A549 (cell line): Measurements from ENCODE around the gene FNIP2. TPM values are rescaled to one million over a fixed set of nuclear protein-coding genes. Genes with fewer than 3 reads are reported as not detected.

ENCODE experiments used
- ATAC-seq, 2 experiments: fragments of 200-7000 bp in 1 of 2; fragments of >200 bp in 1 of 2; cut with Nextera tagmentation in 1 of 2; cut with Tn5 transposase in 1 of 2; 3 replicates each; pipeline versions ENCODE4 v1.8.0 to v1.9.1; 2018 to 2020; ENCODE audit warnings: mild to moderate bottlenecking in 1 of 2, moderate library complexity in 1 of 2
- CTCF ChIA-PET: fragments of 300-600 bp; sonication (Branson Sonifier 250); formaldehyde crosslinking; extraction: SDS; loops from one replicate; lab custom pipeline; 2021; ENCODE audit warnings: antibody characterized with exemption, inconsistent platforms; lab: Yijun Ruan, JAX
- POLR2A ChIA-PET: fragments of 350-600 bp; formaldehyde crosslinking; extraction: SDS; loops from one replicate; lab custom pipeline; 2021; ENCODE audit warnings: antibody characterized with exemption, inconsistent platforms; lab: Yijun Ruan, JAX
- DNase-seq, 2 experiments: peaks; one replicate each; pipeline versions ENCODE4 v3.0.0 to v3.0.0-alpha.2; 2011 to 2016; ENCODE audit warnings: low read depth in 1 of 2, low spot score in 1 of 2
- FAIRE-seq: peaks from 2 replicates; lab custom pipeline; 2011; peaks lifted over from hg19 to GRCh38; lab: Jason Lieb, UNC
- H3K27ac ChIP-seq, 2 experiments: fragments of >200 bp; sonication (Bioruptor Twin); formaldehyde crosslinking; 3 replicates each; pipeline ENCODE4 v1.5.1; 2016 to 2017
- H3K4me1 ChIP-seq: fragments of >200 bp; sonication (Bioruptor Twin); formaldehyde crosslinking; 3 replicates; pipeline ENCODE4 v1.6.1; 2016
- H3K4me2 ChIP-seq: fragments of >200 bp; sonication (Bioruptor Twin); formaldehyde crosslinking; 3 replicates; pipeline ENCODE4 v1.6.1; 2016
- H3K4me3 ChIP-seq: fragments of >200 bp; sonication (Bioruptor Twin); formaldehyde crosslinking; 3 replicates; pipeline ENCODE4 v1.5.1; 2016
- H3K9me3 ChIP-seq: fragments of >200 bp; sonication (Bioruptor Twin); formaldehyde crosslinking; 3 replicates; pipeline ENCODE4 v1.6.1; 2016
- BHLHE40 ChIP-seq: IDR thresholded peaks from 2 replicates; pipeline ENCODE4 v1.6.1; 2012; ENCODE audit warnings: low read depth, low read length, inconsistent platforms
- CBX8 ChIP-seq: fragments of 200-600 bp; sonication (generic); IDR thresholded peaks from 2 replicates; pipeline ENCODE4 v1.6.1; 2016
- CEBPB ChIP-seq, 2 experiments: fragments of >200 bp in 1 of 2; sonication (Bioruptor Twin) in 1 of 2; formaldehyde crosslinking in 1 of 2; IDR thresholded peaks; 2 replicates each; pipeline ENCODE4 v1.6.1; 2012 to 2016
- EHF ChIP-seq: fragments of 250-450 bp; sonication (Bioruptor Pico); IDR thresholded peaks from 2 replicates; pipeline ENCODE4 v1.5.0; 2020; ENCODE audit warnings: mild to moderate bottlenecking
- EHMT2 ChIP-seq: fragments of 200-600 bp; sonication (generic); IDR thresholded peaks from 2 replicates; pipeline ENCODE4 v1.6.1; 2016; ENCODE audit warnings: antibody characterized with exemption, low read depth, mild to moderate bottlenecking, moderate library complexity
- EP300 ChIP-seq, 2 experiments: fragments of >200 bp; sonication (Bioruptor Twin); formaldehyde crosslinking; IDR thresholded peaks; 2 replicates in 1 of 2; 3 replicates in 1 of 2; pipeline ENCODE4 v1.6.1; 2016 to 2017
- ESRRA ChIP-seq: fragments of 150-350 bp; IDR thresholded peaks from 2 replicates; pipeline ENCODE4 v1.6.1; 2014; ENCODE audit warnings: mild to moderate bottlenecking, low read length, borderline replicate concordance
- FOSL2 ChIP-seq, 2 experiments: fragments of 450-650 bp in 1 of 2; fragments of >200 bp in 1 of 2; sonication (Bioruptor Twin) in 1 of 2; formaldehyde crosslinking; IDR thresholded peaks; 2 replicates each; pipeline versions ENCODE4 v1.5.0 to v1.6.1; 2016 to 2020; ENCODE audit warnings: mild to moderate bottlenecking in 1 of 2, moderate library complexity in 1 of 2
- HEYL ChIP-seq: fragments of 250-450 bp; sonication (Bioruptor Pico); IDR thresholded peaks from 2 replicates; pipeline ENCODE4 v1.8.0; 2021; ENCODE audit warnings: mild to moderate bottlenecking, moderate library complexity
- HOXA7 ChIP-seq: fragments of 250-450 bp; sonication (Bioruptor Pico); IDR thresholded peaks from 2 replicates; pipeline ENCODE4 v1.5.0; 2020; ENCODE audit warnings: mild to moderate bottlenecking, moderate library complexity
- JUNB ChIP-seq: fragments of >200 bp; sonication (Bioruptor Twin); formaldehyde crosslinking; IDR thresholded peaks from 2 replicates; pipeline ENCODE4 v1.6.1; 2016
- KDM5A ChIP-seq: fragments of 200-600 bp; sonication (generic); IDR thresholded peaks from 2 replicates; pipeline ENCODE4 v1.6.1; 2016; ENCODE audit warnings: antibody characterized with exemption, mild to moderate bottlenecking
- MAZ ChIP-seq: fragments of 150-350 bp; IDR thresholded peaks from 2 replicates; pipeline ENCODE4 v1.6.1; 2014; ENCODE audit warnings: antibody characterized with exemption, low read depth, low read length, borderline replicate concordance
- MYC ChIP-seq: IDR thresholded peaks from 2 replicates; pipeline ENCODE4 v1.6.1; 2012; ENCODE audit warnings: mild to moderate bottlenecking, inconsistent platforms, low read length, improper control_type of control experiment, borderline replicate concordance
- NFE2L2 ChIP-seq: fragments of 150-350 bp; conservative IDR thresholded peaks from 2 replicates; pipeline ENCODE4 v1.6.1; 2014; ENCODE audit warnings: low read length
- POLR2AphosphoS2 ChIP-seq: conservative IDR thresholded peaks from 2 replicates; pipeline ENCODE4 v1.6.1; 2012; ENCODE audit warnings: low read length, improper control_type of control experiment, inconsistent platforms
- RARB ChIP-seq: fragments of 250-450 bp; sonication (Bioruptor Pico); IDR thresholded peaks from 2 replicates; pipeline ENCODE4 v1.8.0; 2021; ENCODE audit warnings: mild to moderate bottlenecking, moderate library complexity
- RCOR1 ChIP-seq: fragments of 150-350 bp; IDR thresholded peaks from 2 replicates; pipeline ENCODE4 v1.6.1; 2014; ENCODE audit warnings: antibody characterized with exemption, low read length, low read depth
- RFX5 ChIP-seq: fragments of 450-650 bp; IDR thresholded peaks from 2 replicates; pipeline ENCODE4 v1.7.1; 2014; ENCODE audit warnings: antibody characterized with exemption, mild to moderate bottlenecking, moderate library complexity
- TP53 ChIP-seq: fragments of 250-450 bp; sonication (Bioruptor Pico); IDR thresholded peaks from 2 replicates; pipeline ENCODE4 v1.5.0; 2021; ENCODE audit warnings: mild to moderate bottlenecking, moderate library complexity
- ZSCAN20 ChIP-seq: fragments of 250-450 bp; sonication (Bioruptor Pico); IDR thresholded peaks from 2 replicates; pipeline ENCODE4 v1.8.0; 2022; ENCODE audit warnings: mild to moderate bottlenecking, moderate library complexity
- WGBS: methylation state at CpG from one replicate; pipeline ENCODE4 v1.1.6; 2017; ENCODE audit errors: missing lambda C conversion rate; 5-methylcytosine and 5-hydroxymethylcytosine counted together
- polyA plus RNA-seq, 4 experiments: library from polyadenylated mRNA; depleted of rRNA in 3 of 4; stranded (reverse); fragments of >200 nt; fragmentation: RNase III in 1 of 4; extraction: RNeasy Plus Mini Kit Qiagen cat#74134 plus additional on column Dnase treatment in 1 of 4; gene quantifications; 2 replicates in 3 of 4; 3 replicates in 1 of 4; pipeline ENCODE4 v1.2.3, GENCODE V29; 2011 to 2017
- TF ChIP-seq, protein P1 (sequence below): fragments of >200 bp; sonication (Bioruptor Twin); formaldehyde crosslinking; IDR thresholded peaks from 3 replicates; pipeline ENCODE4 v1.5.1; 2016
- TF ChIP-seq, protein P2 (sequence below): fragments of 150-350 bp; IDR thresholded peaks from 2 replicates; pipeline ENCODE4 v1.6.1; 2014; ENCODE audit warnings: low read depth, mild to moderate bottlenecking, low read length
- TF ChIP-seq, protein P3 (sequence below): fragments of 200-600 bp; sonication (generic); IDR thresholded peaks from 2 replicates; pipeline ENCODE4 v1.6.1; 2016; ENCODE audit warnings: antibody characterized with exemption, mild to moderate bottlenecking, moderate library complexity
- TF ChIP-seq, protein P4 (sequence below): IDR thresholded peaks from 2 replicates; pipeline ENCODE4 v1.6.1; 2012

FNIP2 gene
- polyA plus RNA-seq, 2 of the 4 experiments (the other 2 are of a cell fraction): 2.0 to 2.5 TPM

DNA sequence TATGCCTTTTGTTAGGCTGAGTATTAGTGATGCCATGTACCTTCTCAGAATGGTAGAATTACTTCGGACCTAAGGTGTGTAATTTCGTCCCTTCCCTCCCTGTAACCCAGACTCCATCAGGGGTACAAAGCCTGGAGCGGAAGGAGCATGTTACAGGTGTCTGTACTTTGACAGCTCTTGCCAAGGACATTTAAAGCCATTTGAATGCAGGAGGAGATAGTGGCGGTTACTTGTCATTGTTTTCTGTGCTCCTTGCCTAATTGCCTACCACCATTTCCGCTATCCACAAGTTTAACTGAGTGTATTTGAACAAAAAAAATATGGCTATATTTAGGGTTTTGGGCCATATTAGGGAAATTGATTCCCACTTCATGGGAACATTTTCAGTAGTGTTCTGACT is 1.8 kb downstream of the FNIP2 start:
- FAIRE-seq (no peak), DNase-seq (no peak), ATAC-seq (no peak)
- 94% methylated on average over 5 of the region's 5 CpGs for WGBS
- Histone ChIP-seq H3K9me3 (no peaks in the 10 kb centered on the region), H3K4me2 (no peak overlapping the region), H3K27ac (no peak overlapping the region), H3K4me1 (peaks cover 20% of the 10 kb centered on the region; the same call in 2 of the 3 replicates), H3K4me3 (no peak overlapping the region)
- TF ChIP-seq ZSCAN20 (CRISPR knock-in tag) (no peak), RARB (CRISPR knock-in tag) (no peak), MYC (no peak), JUNB (no peak), HEYL (CRISPR knock-in tag) (no peak), BHLHE40 (no peak), EP300 (IDR thresholded peaks at IDR 0.05) (no peak), TP53 (CRISPR knock-in tag) (no peak), CEBPB (IDR thresholded peaks at IDR 0.05) (no peak), RFX5 (no peak), EHMT2 (no peak), RCOR1 (no peak), KDM5A (no peak), EHF (no peak)
- TF ChIP-seq, protein P1, sequence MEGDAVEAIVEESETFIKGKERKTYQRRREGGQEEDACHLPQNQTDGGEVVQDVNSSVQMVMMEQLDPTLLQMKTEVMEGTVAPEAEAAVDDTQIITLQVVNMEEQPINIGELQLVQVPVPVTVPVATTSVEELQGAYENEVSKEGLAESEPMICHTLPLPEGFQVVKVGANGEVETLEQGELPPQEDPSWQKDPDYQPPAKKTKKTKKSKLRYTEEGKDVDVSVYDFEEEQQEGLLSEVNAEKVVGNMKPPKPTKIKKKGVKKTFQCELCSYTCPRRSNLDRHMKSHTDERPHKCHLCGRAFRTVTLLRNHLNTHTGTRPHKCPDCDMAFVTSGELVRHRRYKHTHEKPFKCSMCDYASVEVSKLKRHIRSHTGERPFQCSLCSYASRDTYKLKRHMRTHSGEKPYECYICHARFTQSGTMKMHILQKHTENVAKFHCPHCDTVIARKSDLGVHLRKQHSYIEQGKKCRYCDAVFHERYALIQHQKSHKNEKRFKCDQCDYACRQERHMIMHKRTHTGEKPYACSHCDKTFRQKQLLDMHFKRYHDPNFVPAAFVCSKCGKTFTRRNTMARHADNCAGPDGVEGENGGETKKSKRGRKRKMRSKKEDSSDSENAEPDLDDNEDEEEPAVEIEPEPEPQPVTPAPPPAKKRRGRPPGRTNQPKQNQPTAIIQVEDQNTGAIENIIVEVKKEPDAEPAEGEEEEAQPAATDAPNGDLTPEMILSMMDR: no peak
- TF ChIP-seq, protein P2, sequence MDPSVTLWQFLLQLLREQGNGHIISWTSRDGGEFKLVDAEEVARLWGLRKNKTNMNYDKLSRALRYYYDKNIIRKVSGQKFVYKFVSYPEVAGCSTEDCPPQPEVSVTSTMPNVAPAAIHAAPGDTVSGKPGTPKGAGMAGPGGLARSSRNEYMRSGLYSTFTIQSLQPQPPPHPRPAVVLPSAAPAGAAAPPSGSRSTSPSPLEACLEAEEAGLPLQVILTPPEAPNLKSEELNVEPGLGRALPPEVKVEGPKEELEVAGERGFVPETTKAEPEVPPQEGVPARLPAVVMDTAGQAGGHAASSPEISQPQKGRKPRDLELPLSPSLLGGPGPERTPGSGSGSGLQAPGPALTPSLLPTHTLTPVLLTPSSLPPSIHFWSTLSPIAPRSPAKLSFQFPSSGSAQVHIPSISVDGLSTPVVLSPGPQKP: no peak
- TF ChIP-seq, protein P3, sequence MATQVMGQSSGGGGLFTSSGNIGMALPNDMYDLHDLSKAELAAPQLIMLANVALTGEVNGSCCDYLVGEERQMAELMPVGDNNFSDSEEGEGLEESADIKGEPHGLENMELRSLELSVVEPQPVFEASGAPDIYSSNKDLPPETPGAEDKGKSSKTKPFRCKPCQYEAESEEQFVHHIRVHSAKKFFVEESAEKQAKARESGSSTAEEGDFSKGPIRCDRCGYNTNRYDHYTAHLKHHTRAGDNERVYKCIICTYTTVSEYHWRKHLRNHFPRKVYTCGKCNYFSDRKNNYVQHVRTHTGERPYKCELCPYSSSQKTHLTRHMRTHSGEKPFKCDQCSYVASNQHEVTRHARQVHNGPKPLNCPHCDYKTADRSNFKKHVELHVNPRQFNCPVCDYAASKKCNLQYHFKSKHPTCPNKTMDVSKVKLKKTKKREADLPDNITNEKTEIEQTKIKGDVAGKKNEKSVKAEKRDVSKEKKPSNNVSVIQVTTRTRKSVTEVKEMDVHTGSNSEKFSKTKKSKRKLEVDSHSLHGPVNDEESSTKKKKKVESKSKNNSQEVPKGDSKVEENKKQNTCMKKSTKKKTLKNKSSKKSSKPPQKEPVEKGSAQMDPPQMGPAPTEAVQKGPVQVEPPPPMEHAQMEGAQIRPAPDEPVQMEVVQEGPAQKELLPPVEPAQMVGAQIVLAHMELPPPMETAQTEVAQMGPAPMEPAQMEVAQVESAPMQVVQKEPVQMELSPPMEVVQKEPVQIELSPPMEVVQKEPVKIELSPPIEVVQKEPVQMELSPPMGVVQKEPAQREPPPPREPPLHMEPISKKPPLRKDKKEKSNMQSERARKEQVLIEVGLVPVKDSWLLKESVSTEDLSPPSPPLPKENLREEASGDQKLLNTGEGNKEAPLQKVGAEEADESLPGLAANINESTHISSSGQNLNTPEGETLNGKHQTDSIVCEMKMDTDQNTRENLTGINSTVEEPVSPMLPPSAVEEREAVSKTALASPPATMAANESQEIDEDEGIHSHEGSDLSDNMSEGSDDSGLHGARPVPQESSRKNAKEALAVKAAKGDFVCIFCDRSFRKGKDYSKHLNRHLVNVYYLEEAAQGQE: no peak
- TF ChIP-seq, protein P4, sequence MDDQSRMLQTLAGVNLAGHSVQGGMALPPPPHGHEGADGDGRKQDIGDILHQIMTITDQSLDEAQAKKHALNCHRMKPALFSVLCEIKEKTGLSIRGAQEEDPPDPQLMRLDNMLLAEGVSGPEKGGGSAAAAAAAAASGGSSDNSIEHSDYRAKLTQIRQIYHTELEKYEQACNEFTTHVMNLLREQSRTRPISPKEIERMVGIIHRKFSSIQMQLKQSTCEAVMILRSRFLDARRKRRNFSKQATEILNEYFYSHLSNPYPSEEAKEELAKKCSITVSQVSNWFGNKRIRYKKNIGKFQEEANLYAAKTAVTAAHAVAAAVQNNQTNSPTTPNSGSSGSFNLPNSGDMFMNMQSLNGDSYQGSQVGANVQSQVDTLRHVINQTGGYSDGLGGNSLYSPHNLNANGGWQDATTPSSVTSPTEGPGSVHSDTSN: no peak
- POLR2A ChIA-PET: no interaction called here
- CTCF ChIA-PET: interaction anchor here (1.4 kb wide), 1 partner anchor 10 kb away, joined by 3 read pairs; no protein-coding TSS in a partner anchor

DNA sequence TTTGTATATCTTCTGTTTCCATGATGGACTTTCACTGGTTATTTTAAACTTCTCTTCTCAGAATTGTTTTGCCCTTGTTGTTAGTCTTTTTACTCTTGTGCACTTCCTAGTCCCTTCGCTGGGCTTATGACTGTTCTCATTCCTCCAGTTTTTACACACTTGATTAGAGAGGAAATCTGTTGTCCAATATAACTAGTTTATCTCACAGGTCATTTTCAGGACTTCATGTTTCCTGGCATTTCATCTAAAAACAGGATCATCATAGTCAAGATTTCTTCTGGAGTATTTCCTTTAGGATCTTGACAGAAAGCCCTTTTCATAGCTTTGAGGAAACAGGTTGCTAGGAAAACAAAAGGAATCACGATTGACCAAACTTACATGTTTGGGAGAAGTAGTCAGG is 3.0 kb downstream of the FNIP2 start:
- CTCF ChIA-PET: no interaction called here
- POLR2A ChIA-PET: no interaction called here
- ATAC-seq: no peak
- no peak for FAIRE-seq
- Histone ChIP-seq H3K9me3 (no peaks in the 10 kb centered on the region), H3K4me1 (peaks cover 27% of the 10 kb centered on the region; the same call in 2 of the 3 replicates), H3K27ac (no peak overlapping the region), H3K4me3 (no peak overlapping the region), H3K4me2 (no peak overlapping the region)
- WGBS: 83% methylated on average over 2 of the region's 2 CpGs
- DNase-seq: no peak
- no peak for TF ChIP-seq ZSCAN20 (CRISPR knock-in tag)
- TF ChIP-seq CBX8: no peak
- no peak for TF ChIP-seq ESRRA
- no peak for TF ChIP-seq FOSL2 (IDR thresholded peaks at IDR 0.05)
- no peak for TF ChIP-seq FOSL2 (CRISPR knock-in tag; IDR thresholded peaks at IDR 0.05)
- no peak for TF ChIP-seq HOXA7 (CRISPR knock-in tag)
- TF ChIP-seq MAZ: no peak
- no peak for TF ChIP-seq RARB (CRISPR knock-in tag)
- TF ChIP-seq NFE2L2: no peak
- TF ChIP-seq POLR2AphosphoS2: no peak
